Subcutaneous abdominal adipose tissue (tissue), 5 donors: ENCODE data around the gene RCAN3.

Source experiments
- H3K27ac ChIP-seq: one replicate; pipeline ENCODE4 v1.7.0; 2013; ENCODE audit warnings: low read depth, mild to moderate bottlenecking, inconsistent platforms, low read length, moderate library complexity
- H3K27me3 ChIP-seq, 5 donors: one replicate each; pipeline ENCODE4 v1.7.0; 2013; ENCODE audit warnings: low read length in 5 of 5, inconsistent platforms in 1 of 5; ENCODE audit not compliant: control insufficient read depth in 5 of 5, insufficient read depth in 4 of 5
- H3K36me3 ChIP-seq, 5 donors: one replicate each; pipeline ENCODE4 v1.7.0; 2013; ENCODE audit warnings: low read length in 5 of 5; ENCODE audit not compliant: control insufficient read depth in 5 of 5, insufficient read depth in 5 of 5
- H3K4me1 ChIP-seq, 5 donors: one replicate each; pipeline ENCODE4 v1.7.0; 2013; ENCODE audit warnings: low read length in 5 of 5, mild to moderate bottlenecking in 3 of 5, moderate library complexity in 1 of 5; ENCODE audit not compliant: control insufficient read depth in 5 of 5, insufficient read depth in 5 of 5
- H3K4me3 ChIP-seq, 5 donors: one replicate each; pipeline ENCODE4 v1.7.0; 2013; ENCODE audit warnings: low read length in 5 of 5, low read depth in 1 of 5
- H3K9ac ChIP-seq, 5 donors: one replicate each; pipeline ENCODE4 v1.7.0; 2013; ENCODE audit warnings: low read length in 5 of 5, mild to moderate bottlenecking in 4 of 5, moderate library complexity in 3 of 5
- H3K9me3 ChIP-seq, 5 donors: one replicate each; pipeline ENCODE4 v1.7.0; 2013; ENCODE audit warnings: low read length in 5 of 5; ENCODE audit not compliant: control insufficient read depth in 5 of 5
- donor health status: healthy.
- donor health status: healthy.
- donor health status: healthy.
- donor health status: healthy.
- donor health status: healthy.

The RCAN3 gene

GRCh38 chr1:24468685-24469316, 33.8 kb upstream of the RCAN3 start:
- H3K4me1 ChIP-seq = no peaks in the 10 kb centered on the region
- peaks cover 0 to 14% (median 6%) of the 10 kb centered on the region in 5 donors for H3K36me3 ChIP-seq
- H3K9ac ChIP-seq = no peak overlapping the region
- no peaks in the 10 kb centered on the region for H3K27me3 ChIP-seq
- H3K9me3 ChIP-seq = no peaks in the 10 kb centered on the region
- no peak overlapping the region for H3K4me3 ChIP-seq
- H3K27ac ChIP-seq = no peak overlapping the region

- Histone ChIP-seq H3K4me3 (no peak overlapping the region), H3K27me3 (no peaks in the 10 kb centered on the region), H3K36me3 (peaks cover 0 to 9% (median 4%) of the 10 kb centered on the region in 5 donors), H3K27ac (no peak overlapping the region), H3K9ac (no peak overlapping the region), H3K9me3 (no peaks in the 10 kb centered on the region), H3K4me1 (peaks cover 0 to 3% (median 0%) of the 10 kb centered on the region in 5 donors)
These were observed 32.0 kb upstream of the RCAN3 start for GRCh38 chr1:24470592-24470991.

DNA sequence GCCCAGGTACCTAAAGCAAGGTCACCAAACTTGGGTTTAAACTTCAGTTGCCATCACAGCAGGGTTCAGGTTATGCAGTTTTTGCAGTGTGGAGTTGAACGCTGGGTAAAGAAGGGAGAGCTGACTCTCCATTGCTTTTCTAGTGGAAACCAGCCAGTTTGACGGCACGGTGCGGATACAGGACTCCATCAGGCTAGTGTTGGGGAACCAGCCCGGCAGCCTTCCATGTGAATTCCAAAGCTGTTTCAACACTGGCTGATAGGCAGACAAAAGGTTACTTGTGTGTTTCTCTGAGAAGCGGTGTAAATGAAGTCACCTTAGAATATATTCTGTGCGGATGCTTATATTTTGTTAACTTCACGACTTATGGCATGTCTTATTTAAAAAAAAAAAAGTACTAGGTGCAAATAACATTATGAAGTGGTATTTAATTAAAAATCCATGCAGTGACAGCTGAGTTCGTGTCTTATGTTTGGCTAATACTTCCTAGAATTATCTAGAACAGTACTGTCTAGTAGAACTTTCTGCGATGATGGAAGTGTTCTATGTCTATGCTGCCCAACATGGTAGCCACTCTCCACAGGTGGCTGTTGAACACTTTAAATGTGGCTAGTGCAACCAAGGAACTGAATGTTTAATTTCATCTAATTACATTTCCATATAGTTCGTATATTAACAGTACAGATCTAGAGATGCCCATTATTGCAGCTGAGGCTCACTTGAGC, 29.9 kb upstream of the RCAN3 start:
- Histone ChIP-seq H3K27ac (no peak overlapping the region), H3K9me3 (no peaks in the 10 kb centered on the region), H3K9ac (no peak overlapping the region), H3K4me1 (peaks cover 0 to 3% (median 0%) of the 10 kb centered on the region in 5 donors), H3K36me3 (peaks cover 0 to 3% (median 0%) of the 10 kb centered on the region in 5 donors), H3K4me3 (no peak overlapping the region), H3K27me3 (no peaks in the 10 kb centered on the region)

GRCh38 chr1:24474193-24474592, 28.4 kb upstream of the RCAN3 start:
- no peaks in the 10 kb centered on the region for H3K36me3 ChIP-seq
- H3K4me1 ChIP-seq = peaks cover 0 to 3% (median 0%) of the 10 kb centered on the region in 5 donors
- H3K27ac ChIP-seq = no peak overlapping the region
- H3K9me3 ChIP-seq = no peaks in the 10 kb centered on the region
- H3K27me3 ChIP-seq = no peaks in the 10 kb centered on the region
- H3K4me3 ChIP-seq = no peak overlapping the region
- H3K9ac ChIP-seq = no peak overlapping the region

DNA sequence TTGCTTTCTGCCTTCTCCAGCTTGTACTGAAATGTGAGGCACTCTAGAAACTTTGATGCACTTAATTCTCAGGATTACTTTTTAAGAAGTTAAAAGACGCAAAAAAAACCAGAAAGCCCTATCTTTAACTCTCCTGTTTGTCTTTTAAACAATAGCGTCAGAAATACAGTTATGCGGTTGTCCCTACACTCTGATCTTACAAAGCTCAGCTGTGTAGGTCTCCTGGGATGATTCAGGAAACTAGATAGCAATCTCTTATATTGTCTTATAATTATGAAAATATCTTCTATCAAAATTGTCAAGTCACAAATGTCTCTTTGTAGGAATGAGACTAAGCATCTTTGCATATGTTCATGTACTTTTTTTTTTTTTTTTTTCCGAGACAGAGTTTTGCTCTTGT, 26.9 kb upstream of the RCAN3 start:
- no peaks in the 10 kb centered on the region for H3K27me3 ChIP-seq
- H3K9ac ChIP-seq = no peak overlapping the region
- no peaks in the 10 kb centered on the region for H3K9me3 ChIP-seq
- no peak overlapping the region for H3K4me3 ChIP-seq
- no peaks in the 10 kb centered on the region for H3K36me3 ChIP-seq
- peaks cover 0 to 3% (median 0%) of the 10 kb centered on the region in 5 donors for H3K4me1 ChIP-seq
- H3K27ac ChIP-seq = no peak overlapping the region

DNA sequence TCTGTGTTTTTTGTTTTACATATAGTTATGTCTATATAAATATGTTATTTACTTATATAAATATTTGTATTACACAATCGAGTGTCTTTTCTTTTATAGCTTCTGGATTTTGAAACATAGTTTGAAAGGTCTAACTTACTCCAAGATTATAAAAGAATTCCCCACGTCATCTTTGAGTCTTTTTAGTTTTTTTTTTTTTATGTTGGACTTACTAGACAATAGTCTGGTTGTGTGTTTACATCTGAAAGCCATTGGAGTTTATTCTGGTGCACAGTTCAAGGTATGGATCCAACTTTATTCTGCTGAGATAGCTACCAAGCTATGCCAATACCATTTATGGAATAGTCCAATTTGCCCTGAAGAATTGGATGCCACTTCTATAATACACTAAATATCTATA, 26.1 kb upstream of the RCAN3 start:
- Histone ChIP-seq H3K4me1 (peaks cover 0 to 3% (median 0%) of the 10 kb centered on the region in 5 donors), H3K27ac (no peak overlapping the region), H3K4me3 (no peak overlapping the region), H3K9me3 (no peaks in the 10 kb centered on the region), H3K9ac (no peak overlapping the region), H3K36me3 (no peaks in the 10 kb centered on the region), H3K27me3 (no peaks in the 10 kb centered on the region)

- Histone ChIP-seq H3K27me3 (no peaks in the 10 kb centered on the region), H3K4me3 (no peak overlapping the region), H3K36me3 (no peaks in the 10 kb centered on the region), H3K4me1 (peaks cover 0 to 3% (median 0%) of the 10 kb centered on the region in 5 donors), H3K27ac (no peak overlapping the region), H3K9ac (no peak overlapping the region), H3K9me3 (no peaks in the 10 kb centered on the region)
These were observed 25.3 kb upstream of the RCAN3 start for GRCh38 chr1:24477309-24477708.

GRCh38 chr1:24481101-24481500, 21.5 kb upstream of the RCAN3 start:
- Histone ChIP-seq H3K4me3 (no peak overlapping the region), H3K9ac (no peak overlapping the region), H3K4me1 (no peaks in the 10 kb centered on the region), H3K9me3 (no peaks in the 10 kb centered on the region), H3K27me3 (no peaks in the 10 kb centered on the region), H3K27ac (no peak overlapping the region), H3K36me3 (no peaks in the 10 kb centered on the region)

DNA sequence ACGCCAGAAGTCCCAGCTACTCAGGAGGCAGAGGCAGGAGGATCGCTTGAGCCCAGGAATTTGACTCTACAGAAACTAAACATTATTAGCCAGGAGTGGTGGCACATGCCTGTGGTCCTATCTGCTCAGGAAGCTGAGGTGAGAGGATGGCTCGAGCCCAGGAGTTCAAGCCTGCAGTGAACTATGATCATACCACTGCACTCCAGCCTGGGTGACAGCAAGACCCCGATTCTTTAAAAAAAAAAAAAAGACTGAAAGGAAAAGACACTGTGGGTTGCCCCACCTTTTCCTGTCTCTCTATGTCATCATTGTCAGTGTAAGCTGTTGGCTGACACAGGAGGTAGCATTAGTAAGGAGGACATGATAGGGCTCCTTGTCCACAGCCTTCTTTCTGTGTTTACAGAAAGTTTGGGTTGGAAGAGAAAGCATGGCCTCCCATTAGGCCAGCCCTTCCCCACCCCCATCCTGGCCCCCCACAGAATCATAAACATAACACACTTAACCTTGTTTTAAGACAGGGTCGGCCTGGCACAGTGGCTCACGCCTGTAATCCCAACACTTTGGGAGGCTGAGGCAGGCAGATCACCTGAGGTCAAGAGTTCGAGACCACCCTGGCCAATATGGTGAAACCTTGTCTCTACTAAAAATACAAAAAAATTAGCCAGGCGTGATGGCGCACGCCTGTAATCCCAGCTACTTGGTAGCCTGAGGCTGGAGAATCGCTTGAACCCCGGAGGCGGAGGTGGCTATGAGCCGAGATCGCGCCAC, 20.6 kb upstream of the RCAN3 start:
- Histone ChIP-seq H3K9me3 (no peaks in the 10 kb centered on the region), H3K27ac (no peak overlapping the region), H3K36me3 (no peaks in the 10 kb centered on the region), H3K4me1 (no peaks in the 10 kb centered on the region), H3K27me3 (no peaks in the 10 kb centered on the region), H3K4me3 (no peak overlapping the region), H3K9ac (no peak overlapping the region)

- Histone ChIP-seq H3K4me1 (no peaks in the 10 kb centered on the region), H3K36me3 (no peaks in the 10 kb centered on the region), H3K4me3 (no peak overlapping the region), H3K27ac (no peak overlapping the region), H3K27me3 (no peaks in the 10 kb centered on the region), H3K9me3 (no peaks in the 10 kb centered on the region), H3K9ac (no peak overlapping the region)
These were observed 19.2 kb upstream of the RCAN3 start for GRCh38 chr1:24483441-24483840.
